CD8-positive, alpha-beta memory T cell (primary cell): Measurements from ENCODE around the gene SORCS3. TPM values are rescaled to one million over a fixed set of nuclear protein-coding genes. Genes with fewer than 3 reads are reported as not detected.

Source experiments
- CTCF ChIA-PET: fragments of 350-600 bp; sonication (Branson Sonifier 250); formaldehyde crosslinking; loops from one replicate; lab custom pipeline; 2021; ENCODE audit warnings: antibody characterized with exemption; lab: Charles Lee
- POLR2A ChIA-PET: fragments of 350-600 bp; sonication (Branson Sonifier 250); formaldehyde crosslinking; loops from one replicate; lab custom pipeline; 2021; ENCODE audit warnings: antibody characterized with exemption; lab: Charles Lee
- DNase-seq, 5 donors: peaks; one replicate each; pipeline versions ENCODE4 v3.0.0 to v3.0.0-alpha.2; 2020 to 2022; ENCODE audit warnings: mixed read lengths in 1 of 5
- H3K27ac ChIP-seq: one replicate; pipeline ENCODE4 v1.7.0; 2013; ENCODE audit warnings: low read depth, mild to moderate bottlenecking, low read length, moderate library complexity
- H3K27me3 ChIP-seq: 2 replicates; pipeline ENCODE4 v1.7.0; 2013; ENCODE audit warnings: low read length, mild to moderate bottlenecking; ENCODE audit not compliant: insufficient read depth, poor library complexity, severe bottlenecking
- H3K36me3 ChIP-seq: 2 replicates; pipeline ENCODE4 v1.7.0; 2013; ENCODE audit warnings: mild to moderate bottlenecking, low read length, moderate library complexity; ENCODE audit not compliant: insufficient read depth
- H3K4me1 ChIP-seq: 2 replicates; pipeline ENCODE4 v1.7.0; 2013; ENCODE audit warnings: mild to moderate bottlenecking, low read length, moderate library complexity; ENCODE audit not compliant: insufficient read depth
- H3K4me3 ChIP-seq: 2 replicates; pipeline ENCODE4 v1.7.0; 2013; ENCODE audit warnings: mild to moderate bottlenecking, low read length
- H3K9me3 ChIP-seq: 2 replicates; pipeline ENCODE4 v1.7.0; 2013; ENCODE audit warnings: mild to moderate bottlenecking, low read length
- H3K27ac Mint-ChIP-seq, 8 donors: one replicate each; pipeline ENCODE4 v1.8.0; 2020 to 2021; ENCODE audit warnings: mixed read lengths in 8 of 8, mild to moderate bottlenecking in 6 of 8, inconsistent platforms in 3 of 8, moderate library complexity in 3 of 8
- H3K27me3 Mint-ChIP-seq, 2 donors: one replicate each; pipeline ENCODE4 v1.8.0; 2020 to 2021; ENCODE audit warnings: mixed read lengths in 2 of 2, mild to moderate bottlenecking in 1 of 2, moderate library complexity in 1 of 2
- H3K36me3 Mint-ChIP-seq, 3 donors: one replicate each; pipeline ENCODE4 v1.8.0; 2020 to 2021; ENCODE audit warnings: mixed read lengths in 3 of 3, inconsistent platforms in 1 of 3, mild to moderate bottlenecking in 1 of 3
- H3K4me1 Mint-ChIP-seq, 3 donors: one replicate each; pipeline ENCODE4 v1.8.0; 2020 to 2021; ENCODE audit warnings: mixed read lengths in 3 of 3, inconsistent platforms in 1 of 3, mild to moderate bottlenecking in 1 of 3
- H3K4me3 Mint-ChIP-seq, 7 donors: one replicate each; pipeline ENCODE4 v1.8.0; 2020 to 2021; ENCODE audit warnings: mixed read lengths in 7 of 7, mild to moderate bottlenecking in 6 of 7, moderate library complexity in 4 of 7, inconsistent platforms in 2 of 7
- H3K9me3 Mint-ChIP-seq, 5 donors: one replicate each; pipeline ENCODE4 v1.8.0; 2020 to 2022; ENCODE audit warnings: mixed read lengths in 5 of 5, mild to moderate bottlenecking in 3 of 5, moderate library complexity in 2 of 5, inconsistent platforms in 1 of 5
- polyA plus RNA-seq: library from polyadenylated mRNA; unstranded; fragments of 300-500 nt; fragmentation: Illumina TruSeq; gene quantifications from one replicate; pipeline ENCODE4 v1.2.3, GENCODE V29; 2021
- total RNA-seq, 2 experiments: library from RNA; stranded (reverse); gene quantifications; one replicate each; pipeline ENCODE4 v1.2.3, GENCODE V29; 2021

SORCS3 gene
- total and polyA plus RNA-seq, 3 experiments from 2014 or later, result not detected

GRCh38 chr10:104893701-104894100, 252.6 kb downstream of the SORCS3 start:
- peaks cover 0 to 3% of the 10 kb centered on the region in 2 donors for H3K27me3 Mint-ChIP-seq
- Histone ChIP-seq H3K27me3 (no peaks in the 10 kb centered on the region), H3K27ac (no peak overlapping the region), H3K4me1 (no peaks in the 10 kb centered on the region), H3K4me3 (no peak overlapping the region), H3K9me3 (peaks cover 4% of the 10 kb centered on the region), H3K36me3 (no peaks in the 10 kb centered on the region)
- CTCF ChIA-PET, result interaction anchor here (1.4 kb wide), 1 partner anchor 15 kb away, joined by 3 read pairs; no protein-coding TSS in a partner anchor
- POLR2A ChIA-PET, result no interaction called here
- H3K4me3 Mint-ChIP-seq, result no peak overlapping the region
- no peaks in the 10 kb centered on the region for H3K36me3 Mint-ChIP-seq
- no peak for DNase-seq
- peaks cover 15 to 21% (median 18%) of the 10 kb centered on the region in 5 donors for H3K9me3 Mint-ChIP-seq
- H3K4me1 Mint-ChIP-seq, result no peaks in the 10 kb centered on the region
- no peak overlapping the region for H3K27ac Mint-ChIP-seq

GRCh38 chr10:104894681-104895080, 253.6 kb downstream of the SORCS3 start:
- peaks cover 0 to 3% of the 10 kb centered on the region in 2 donors for H3K27me3 Mint-ChIP-seq
- no peak overlapping the region for H3K27ac ChIP-seq
- no peak overlapping the region for H3K4me3 Mint-ChIP-seq
- no peak overlapping the region for H3K27ac Mint-ChIP-seq
- ChIA-PET CTCF (interaction anchor here (1.4 kb wide), 1 partner anchor 14 kb away, joined by 3 read pairs; no protein-coding TSS in a partner anchor), POLR2A (no interaction called here)
- H3K27me3 ChIP-seq, result no peaks in the 10 kb centered on the region
- H3K4me3 ChIP-seq, result no peak overlapping the region
- H3K9me3 ChIP-seq, result peaks cover 4% of the 10 kb centered on the region
- no peaks in the 10 kb centered on the region for H3K4me1 Mint-ChIP-seq
- no peaks in the 10 kb centered on the region for H3K36me3 Mint-ChIP-seq
- H3K9me3 Mint-ChIP-seq, result peaks cover 11 to 14% (median 13%) of the 10 kb centered on the region in 5 donors
- H3K4me1 ChIP-seq, result no peaks in the 10 kb centered on the region
- no peaks in the 10 kb centered on the region for H3K36me3 ChIP-seq
- DNase-seq, result no peak

GRCh38 chr10:104895541-104895940, 254.5 kb downstream of the SORCS3 start:
- no peak overlapping the region for H3K4me3 ChIP-seq
- H3K36me3 Mint-ChIP-seq, result no peaks in the 10 kb centered on the region
- no peaks in the 10 kb centered on the region for H3K4me1 ChIP-seq
- DNase-seq, result no peak
- H3K9me3 Mint-ChIP-seq, result peaks cover 5 to 9% (median 6%) of the 10 kb centered on the region in 5 donors
- H3K4me1 Mint-ChIP-seq, result no peaks in the 10 kb centered on the region
- CTCF ChIA-PET, result no interaction called here
- POLR2A ChIA-PET, result no interaction called here
- no peak overlapping the region for H3K4me3 Mint-ChIP-seq
- no peaks in the 10 kb centered on the region for H3K36me3 ChIP-seq
- peaks cover 4% of the 10 kb centered on the region for H3K9me3 ChIP-seq
- no peak overlapping the region for H3K27ac Mint-ChIP-seq
- H3K27me3 ChIP-seq, result no peaks in the 10 kb centered on the region
- H3K27ac ChIP-seq, result no peak overlapping the region
- H3K27me3 Mint-ChIP-seq, result peaks cover 0 to 3% of the 10 kb centered on the region in 2 donors

- no peak overlapping the region for H3K4me3 ChIP-seq
- ChIA-PET CTCF (no interaction called here), POLR2A (no interaction called here)
- H3K27me3 ChIP-seq, result no peaks in the 10 kb centered on the region
- no peak overlapping the region for H3K27ac ChIP-seq
- Mint-ChIP-seq H3K9me3 (peaks cover 1 to 6% (median 2%) of the 10 kb centered on the region in 5 donors), H3K27me3 (peaks cover 0 to 3% of the 10 kb centered on the region in 2 donors), H3K27ac (no peak overlapping the region), H3K36me3 (no peaks in the 10 kb centered on the region), H3K4me1 (no peaks in the 10 kb centered on the region), H3K4me3 (no peak overlapping the region)
- H3K9me3 ChIP-seq, result peaks cover 3% of the 10 kb centered on the region
- DNase-seq, result no peak
- no peaks in the 10 kb centered on the region for H3K36me3 ChIP-seq
- no peaks in the 10 kb centered on the region for H3K4me1 ChIP-seq
These were observed 254.9 kb downstream of the SORCS3 start for GRCh38 chr10:104895981-104896380.

GRCh38 chr10:104897696-104898095, 256.6 kb downstream of the SORCS3 start:
- Histone ChIP-seq H3K4me1 (no peaks in the 10 kb centered on the region), H3K9me3 (no peaks in the 10 kb centered on the region), H3K27me3 (no peaks in the 10 kb centered on the region), H3K36me3 (no peaks in the 10 kb centered on the region), H3K4me3 (no peak overlapping the region), H3K27ac (no peak overlapping the region)
- Mint-ChIP-seq H3K27ac (no peak overlapping the region), H3K27me3 (peaks cover 0 to 3% of the 10 kb centered on the region in 2 donors), H3K36me3 (no peaks in the 10 kb centered on the region), H3K9me3 (peaks cover 0 to 6% (median 0%) of the 10 kb centered on the region in 5 donors), H3K4me3 (no peak overlapping the region), H3K4me1 (no peaks in the 10 kb centered on the region)
- POLR2A ChIA-PET, result no interaction called here
- CTCF ChIA-PET, result no interaction called here
- DNase-seq, result no peak

- CTCF ChIA-PET, result no interaction called here
- peaks cover 0 to 6% (median 0%) of the 10 kb centered on the region in 5 donors for H3K9me3 Mint-ChIP-seq
These were observed 258.7 kb downstream of the SORCS3 start for GRCh38 chr10:104899779-104900178.

GRCh38 chr10:104903433-104903832, 262.3 kb downstream of the SORCS3 start:
- Histone ChIP-seq H3K36me3 (no peaks in the 10 kb centered on the region), H3K27me3 (no peaks in the 10 kb centered on the region), H3K27ac (no peak overlapping the region), H3K9me3 (no peaks in the 10 kb centered on the region), H3K4me1 (no peaks in the 10 kb centered on the region), H3K4me3 (no peak overlapping the region)
- Mint-ChIP-seq H3K9me3 (peaks cover 0 to 4% (median 0%) of the 10 kb centered on the region in 5 donors), H3K4me3 (no peak overlapping the region), H3K4me1 (no peaks in the 10 kb centered on the region), H3K27me3 (no peaks in the 10 kb centered on the region), H3K36me3 (no peaks in the 10 kb centered on the region), H3K27ac (no peak overlapping the region)
- CTCF ChIA-PET, result no interaction called here
- POLR2A ChIA-PET, result no interaction called here
- no peak for DNase-seq

More at GRCh38 chr10:104899779-104900178, 258.7 kb downstream of the SORCS3 start:
- no peaks in the 10 kb centered on the region for H3K36me3 ChIP-seq
- Mint-ChIP-seq H3K4me3 (no peak overlapping the region), H3K27me3 (peaks cover 0 to 3% of the 10 kb centered on the region in 2 donors), H3K4me1 (no peaks in the 10 kb centered on the region), H3K27ac (no peak overlapping the region), H3K36me3 (no peaks in the 10 kb centered on the region)
- H3K4me1 ChIP-seq, result no peaks in the 10 kb centered on the region
- POLR2A ChIA-PET, result no interaction called here
- no peak overlapping the region for H3K4me3 ChIP-seq
- DNase-seq, result no peak
- H3K27ac ChIP-seq, result no peak overlapping the region
- no peaks in the 10 kb centered on the region for H3K9me3 ChIP-seq
- H3K27me3 ChIP-seq, result no peaks in the 10 kb centered on the region

GRCh38 chr10:104904753-104905323, 263.7 kb downstream of the SORCS3 start:
- DNase-seq, result no peak
- POLR2A ChIA-PET, result no interaction called here
- no peaks in the 10 kb centered on the region for H3K4me1 ChIP-seq
- no peaks in the 10 kb centered on the region for H3K27me3 ChIP-seq
- H3K9me3 ChIP-seq, result no peaks in the 10 kb centered on the region
- no peaks in the 10 kb centered on the region for H3K27me3 Mint-ChIP-seq
- peaks cover 0 to 4% (median 0%) of the 10 kb centered on the region in 5 donors for H3K9me3 Mint-ChIP-seq
- H3K4me1 Mint-ChIP-seq, result no peaks in the 10 kb centered on the region
- H3K27ac ChIP-seq, result no peak overlapping the region
- CTCF ChIA-PET, result no interaction called here
- H3K27ac Mint-ChIP-seq, result no peak overlapping the region
- no peaks in the 10 kb centered on the region for H3K36me3 Mint-ChIP-seq
- no peak overlapping the region for H3K4me3 ChIP-seq
- H3K4me3 Mint-ChIP-seq, result no peak overlapping the region
- H3K36me3 ChIP-seq, result no peaks in the 10 kb centered on the region
